OCI-LY3 (cell line): Measurements from ENCODE around the gene PRUNE2.

Experiments
- CTCF ChIP-seq: fragments of 200-600, 300-600 bp; sonication (generic); IDR thresholded peaks from 2 replicates; pipeline ENCODE4 v1.5.1; 2014; ENCODE audit warnings: antibody characterized with exemption, low read length, low read depth
- EZH2phosphoT487 ChIP-seq: fragments of 200-600 bp; shearing (Covaris generic); IDR thresholded peaks from 2 replicates; pipeline ENCODE4 v1.6.1; 2018; ENCODE audit warnings: antibody characterized with exemption, mixed run types, low read depth

GRCh38 chr9:76703270-76703669 lies 202.6 kb downstream of the PRUNE2 start:
- TF ChIP-seq CTCF (no peak), EZH2phosphoT487 (no peak)
